WTC11 (cell line): ENCODE results near the gene ZIC2. TPM values are rescaled to one million over a fixed set of nuclear protein-coding genes. Genes with fewer than 3 reads are reported as not detected.

ENCODE experiments used
- ATAC-seq: fragments of 200-7000 bp; cut with Tn5 transposase; 2 replicates; pipeline ENCODE4 v1.10.0; 2021; ENCODE audit warnings: mild to moderate bottlenecking, moderate library complexity
- CTCF ChIA-PET: fragments of 300-600 bp; sonication (Branson Sonifier 250); formaldehyde crosslinking; loops from one replicate; lab custom pipeline; 2021; ENCODE audit warnings: antibody characterized with exemption; lab: Charles Lee
- POLR2A ChIA-PET: fragments of 350-600 bp; sonication (Branson Sonifier 250); formaldehyde crosslinking; loops from one replicate; lab custom pipeline; 2021; ENCODE audit warnings: antibody characterized with exemption; lab: Charles Lee
- DNase-seq: peaks from one replicate; pipeline ENCODE4 v3.0.0; 2021; ENCODE audit warnings: low spot score
- H3K27ac Mint-ChIP-seq: 2 replicates; pipeline ENCODE4 v1.8.0; 2021; ENCODE audit warnings: mixed read lengths
- H3K27me3 Mint-ChIP-seq: 2 replicates; pipeline ENCODE4 v1.8.0; 2021; ENCODE audit warnings: low read depth, mild to moderate bottlenecking, moderate library complexity, mixed read lengths
- H3K36me3 Mint-ChIP-seq: 2 replicates; pipeline ENCODE4 v1.8.0; 2021; ENCODE audit warnings: mixed read lengths
- H3K4me1 Mint-ChIP-seq: 2 replicates; pipeline ENCODE4 v1.8.0; 2022; ENCODE audit warnings: mixed read lengths
- H3K4me3 Mint-ChIP-seq: 2 replicates; pipeline ENCODE4 v1.8.0; 2021; ENCODE audit warnings: mild to moderate bottlenecking, moderate library complexity, mixed read lengths
- H3K9me3 Mint-ChIP-seq: 2 replicates; pipeline ENCODE4 v1.8.0; 2021; ENCODE audit warnings: mixed read lengths
- FOXP1 ChIP-seq: sonication (generic); formaldehyde crosslinking; IDR thresholded peaks from 2 replicates; pipeline ENCODE4 v1.8.0; 2022; ENCODE audit warnings: missing genetic modification reagents, mild to moderate bottlenecking, moderate library complexity, borderline replicate concordance
- SOX15 ChIP-seq: fragments of 250-450 bp; sonication (Bioruptor Pico); IDR thresholded peaks from 2 replicates; pipeline ENCODE4 v1.9.0; 2021; ENCODE audit warnings: mild to moderate bottlenecking
- SP1 ChIP-seq: sonication (generic); formaldehyde crosslinking; conservative IDR thresholded peaks from 2 replicates; pipeline ENCODE4 v1.8.1; 2022; ENCODE audit warnings: missing genetic modification reagents
- STAT6 ChIP-seq: sonication (generic); formaldehyde crosslinking; conservative IDR thresholded peaks from 2 replicates; pipeline ENCODE4 v1.8.1; 2023; ENCODE audit warnings: mild to moderate bottlenecking, low read depth, missing genetic modification reagents, moderate library complexity
- TP53 ChIP-seq: sonication (generic); formaldehyde crosslinking; IDR thresholded peaks from 2 replicates; pipeline ENCODE4 v1.8.1; 2023; ENCODE audit warnings: mild to moderate bottlenecking, missing genetic modification reagents
- ZMAT4 ChIP-seq: fragments of 250-450 bp; sonication (Bioruptor Pico); IDR thresholded peaks from 2 replicates; pipeline ENCODE4 v1.9.0; 2021; ENCODE audit warnings: mild to moderate bottlenecking
- total RNA-seq: library from RNA; stranded (reverse); gene quantifications from 3 replicates; pipeline ENCODE4 v1.2.3, GENCODE V29; 2021
- TF ChIP-seq, protein P1 (sequence below): sonication (generic); formaldehyde crosslinking; IDR thresholded peaks from 2 replicates; pipeline ENCODE4 v1.8.1; 2023; ENCODE audit warnings: mild to moderate bottlenecking, missing genetic modification reagents, borderline replicate concordance
- TF ChIP-seq, protein P2 (sequence below): sonication (generic); formaldehyde crosslinking; IDR thresholded peaks from 2 replicates; pipeline ENCODE4 v1.8.1; 2023; ENCODE audit warnings: mild to moderate bottlenecking, moderate library complexity, missing genetic modification reagents
- TF ChIP-seq, protein P3 (sequence below): sonication (generic); formaldehyde crosslinking; IDR thresholded peaks from 2 replicates; pipeline ENCODE4 v1.8.1; 2022; ENCODE audit warnings: low read depth, mild to moderate bottlenecking, moderate library complexity, missing genetic modification reagents, borderline replicate concordance

ZIC2 gene
- total RNA-seq, 1 experiment from 2014 or later = 344 TPM

- TF ChIP-seq, protein P1, sequence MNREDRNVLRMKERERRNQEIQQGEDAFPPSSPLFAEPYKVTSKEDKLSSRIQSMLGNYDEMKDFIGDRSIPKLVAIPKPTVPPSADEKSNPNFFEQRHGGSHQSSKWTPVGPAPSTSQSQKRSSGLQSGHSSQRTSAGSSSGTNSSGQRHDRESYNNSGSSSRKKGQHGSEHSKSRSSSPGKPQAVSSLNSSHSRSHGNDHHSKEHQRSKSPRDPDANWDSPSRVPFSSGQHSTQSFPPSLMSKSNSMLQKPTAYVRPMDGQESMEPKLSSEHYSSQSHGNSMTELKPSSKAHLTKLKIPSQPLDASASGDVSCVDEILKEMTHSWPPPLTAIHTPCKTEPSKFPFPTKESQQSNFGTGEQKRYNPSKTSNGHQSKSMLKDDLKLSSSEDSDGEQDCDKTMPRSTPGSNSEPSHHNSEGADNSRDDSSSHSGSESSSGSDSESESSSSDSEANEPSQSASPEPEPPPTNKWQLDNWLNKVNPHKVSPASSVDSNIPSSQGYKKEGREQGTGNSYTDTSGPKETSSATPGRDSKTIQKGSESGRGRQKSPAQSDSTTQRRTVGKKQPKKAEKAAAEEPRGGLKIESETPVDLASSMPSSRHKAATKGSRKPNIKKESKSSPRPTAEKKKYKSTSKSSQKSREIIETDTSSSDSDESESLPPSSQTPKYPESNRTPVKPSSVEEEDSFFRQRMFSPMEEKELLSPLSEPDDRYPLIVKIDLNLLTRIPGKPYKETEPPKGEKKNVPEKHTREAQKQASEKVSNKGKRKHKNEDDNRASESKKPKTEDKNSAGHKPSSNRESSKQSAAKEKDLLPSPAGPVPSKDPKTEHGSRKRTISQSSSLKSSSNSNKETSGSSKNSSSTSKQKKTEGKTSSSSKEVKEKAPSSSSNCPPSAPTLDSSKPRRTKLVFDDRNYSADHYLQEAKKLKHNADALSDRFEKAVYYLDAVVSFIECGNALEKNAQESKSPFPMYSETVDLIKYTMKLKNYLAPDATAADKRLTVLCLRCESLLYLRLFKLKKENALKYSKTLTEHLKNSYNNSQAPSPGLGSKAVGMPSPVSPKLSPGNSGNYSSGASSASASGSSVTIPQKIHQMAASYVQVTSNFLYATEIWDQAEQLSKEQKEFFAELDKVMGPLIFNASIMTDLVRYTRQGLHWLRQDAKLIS (CRISPR knock-in tag) = no peak
- TF ChIP-seq FOXP1 (no peak), SOX15 (CRISPR knock-in tag) (no peak), SP1 (CRISPR knock-in tag) (no peak), TP53 (CRISPR knock-in tag) (no peak)
These were observed 22.5 kb upstream of the ZIC2 start (continued) for GRCh38 chr13:99959127-99959539.

DNA sequence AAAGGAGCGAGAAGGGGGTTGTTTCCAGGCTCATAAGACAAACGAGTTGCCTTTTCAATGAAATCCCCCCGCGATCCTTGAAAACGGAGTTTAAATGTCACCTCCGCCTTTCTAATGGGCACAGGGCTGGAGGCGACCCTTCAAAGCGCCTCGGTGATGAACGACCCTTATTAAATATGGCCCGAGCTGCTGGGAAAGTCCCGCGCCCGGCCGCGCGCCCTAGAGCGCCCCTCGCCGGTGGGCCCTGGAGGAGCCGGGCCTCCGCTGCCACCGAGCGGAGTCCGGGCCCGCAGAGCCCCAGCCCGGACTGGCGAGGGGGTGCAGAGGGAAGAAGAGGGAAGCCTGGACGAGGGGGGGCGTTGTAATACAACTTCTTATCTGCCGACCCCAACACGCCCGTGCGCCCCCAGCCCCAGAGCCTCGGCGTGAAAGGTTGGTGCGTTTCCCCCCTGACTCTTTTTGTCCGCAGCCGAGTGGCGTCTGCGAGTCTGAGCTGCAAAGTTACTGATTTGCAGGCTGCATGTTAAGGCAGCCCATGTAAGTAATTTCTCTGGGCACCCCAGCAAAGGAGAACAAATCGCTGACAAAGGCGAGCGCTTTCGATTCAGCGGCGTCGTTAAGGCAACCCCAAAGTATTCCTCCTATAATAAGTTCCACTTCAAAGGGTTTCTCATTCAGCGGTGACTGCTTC is 21.9 kb upstream of the ZIC2 start:
- CTCF ChIA-PET = interaction anchor here (0.6 to 6.7 kb wide), 30 partner anchors 8 to 613 kb away, joined by 3 to 48 read pairs (median 5); partner anchors contain the start of gene PCCA
- Mint-ChIP-seq H3K9me3 (no peaks in the 10 kb centered on the region), H3K27ac (no peak overlapping the region), H3K36me3 (peaks cover 12% of the 10 kb centered on the region), H3K4me1 (peaks cover 74% of the 10 kb centered on the region), H3K27me3 (peaks cover 67% of the 10 kb centered on the region), H3K4me3 (peak overlapping the region; percentile 87)
- POLR2A ChIA-PET = interaction anchor here (0.7 to 2.4 kb wide), 4 partner anchors 10 to 273 kb away, joined by 3 to 11 read pairs (median 6); no protein-coding TSS in a partner anchor
- TF ChIP-seq, protein P2, sequence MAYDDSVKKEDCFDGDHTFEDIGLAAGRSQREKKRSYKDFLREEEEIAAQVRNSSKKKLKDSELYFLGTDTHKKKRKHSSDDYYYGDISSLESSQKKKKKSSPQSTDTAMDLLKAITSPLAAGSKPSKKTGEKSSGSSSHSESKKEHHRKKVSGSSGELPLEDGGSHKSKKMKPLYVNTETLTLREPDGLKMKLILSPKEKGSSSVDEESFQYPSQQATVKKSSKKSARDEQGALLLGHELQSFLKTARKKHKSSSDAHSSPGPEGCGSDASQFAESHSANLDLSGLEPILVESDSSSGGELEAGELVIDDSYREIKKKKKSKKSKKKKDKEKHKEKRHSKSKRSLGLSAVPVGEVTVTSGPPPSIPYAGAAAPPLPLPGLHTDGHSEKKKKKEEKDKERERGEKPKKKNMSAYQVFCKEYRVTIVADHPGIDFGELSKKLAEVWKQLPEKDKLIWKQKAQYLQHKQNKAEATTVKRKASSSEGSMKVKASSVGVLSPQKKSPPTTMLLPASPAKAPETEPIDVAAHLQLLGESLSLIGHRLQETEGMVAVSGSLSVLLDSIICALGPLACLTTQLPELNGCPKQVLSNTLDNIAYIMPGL = peak; percentile 76
- no peak for TF ChIP-seq STAT6
- DNase-seq (peak; percentile 43), ATAC-seq (peak; percentile 6; the same call in 1 of the 2 replicates)

GRCh38 chr13:99960663-99961311 is 20.8 kb upstream of the ZIC2 start:
- H3K27ac Mint-ChIP-seq = no peak overlapping the region
- ChIA-PET CTCF (interaction anchor here (0.5 to 6.7 kb wide), 15 partner anchors 15 to 566 kb away, joined by 3 to 48 read pairs (median 4); no protein-coding TSS in a partner anchor), POLR2A (interaction anchor here (1.2 kb wide), 1 partner anchor 9 kb away, joined by 5 read pairs; no protein-coding TSS in a partner anchor)
- DNase-seq = no peak
- 0 out of 2 replicates have a peak, but pooled peaks have one; percentile 17 for TF ChIP-seq ZMAT4 (CRISPR knock-in tag)
- TF ChIP-seq, protein P3, sequence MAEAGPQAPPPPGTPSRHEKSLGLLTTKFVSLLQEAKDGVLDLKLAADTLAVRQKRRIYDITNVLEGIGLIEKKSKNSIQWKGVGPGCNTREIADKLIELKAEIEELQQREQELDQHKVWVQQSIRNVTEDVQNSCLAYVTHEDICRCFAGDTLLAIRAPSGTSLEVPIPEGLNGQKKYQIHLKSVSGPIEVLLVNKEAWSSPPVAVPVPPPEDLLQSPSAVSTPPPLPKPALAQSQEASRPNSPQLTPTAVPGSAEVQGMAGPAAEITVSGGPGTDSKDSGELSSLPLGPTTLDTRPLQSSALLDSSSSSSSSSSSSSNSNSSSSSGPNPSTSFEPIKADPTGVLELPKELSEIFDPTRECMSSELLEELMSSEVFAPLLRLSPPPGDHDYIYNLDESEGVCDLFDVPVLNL = no peak
- peaks cover 69% of the 10 kb centered on the region for H3K4me1 Mint-ChIP-seq
- H3K36me3 Mint-ChIP-seq = peaks cover 18% of the 10 kb centered on the region
- peak overlapping the region; percentile 51 for H3K4me3 Mint-ChIP-seq
- H3K9me3 Mint-ChIP-seq = no peaks in the 10 kb centered on the region
- ATAC-seq = no peak
- H3K27me3 Mint-ChIP-seq = peaks cover 56% of the 10 kb centered on the region
